Kidney (tissue), 14 donors: ENCODE data around the gene CEP112. TPM values are rescaled to one million over a fixed set of nuclear protein-coding genes. Genes with fewer than 3 reads are reported as not detected.
A peak's percentile ranks its signal among the peaks of the same experiment; 100 is the strongest.

Experiments
- DNase-seq, 5 donors: peaks; one replicate each; pipeline ENCODE4 v3.0.0-alpha.2; 2013 to 2020
- FAIRE-seq: peaks from 2 replicates; lab custom pipeline; 2012; peaks lifted over from hg19 to GRCh38; lab: Jason Lieb, UNC
- H3K27ac ChIP-seq, 2 donors: one replicate each; pipeline ENCODE4 v1.7.0; 2013; ENCODE audit warnings: low read depth in 2 of 2, low read length in 2 of 2, inconsistent platforms in 1 of 2
- H3K27me3 ChIP-seq: one replicate; pipeline ENCODE4 v1.7.1; 2013; ENCODE audit warnings: low read length, inconsistent platforms; ENCODE audit not compliant: control insufficient read depth, insufficient read depth
- H3K36me3 ChIP-seq, 3 donors: one replicate each; pipeline versions ENCODE4 v1.7.0 to v1.7.1; 2013; ENCODE audit warnings: low read length in 3 of 3, control low read depth in 1 of 3, inconsistent platforms in 1 of 3; ENCODE audit not compliant: insufficient read depth in 3 of 3, control insufficient read depth in 2 of 3
- H3K4me1 ChIP-seq, 3 donors: one replicate each; pipeline versions ENCODE4 v1.7.0 to v1.7.1; 2013; ENCODE audit warnings: low read length in 3 of 3, inconsistent platforms in 1 of 3, low read depth in 1 of 3; ENCODE audit not compliant: control insufficient read depth in 2 of 3, insufficient read depth in 2 of 3
- H3K4me3 ChIP-seq, 3 donors: one replicate each; pipeline versions ENCODE4 v1.7.0 to v1.8.1; 2013; ENCODE audit warnings: low read length in 3 of 3, control low read depth in 1 of 3, inconsistent platforms in 1 of 3
- H3K9ac ChIP-seq, 3 donors: one replicate each; pipeline versions ENCODE4 v1.7.0 to v1.7.1; 2013; ENCODE audit warnings: low read length in 3 of 3, control low read depth in 1 of 3, inconsistent platforms in 1 of 3
- H3K9me3 ChIP-seq, 3 donors: one replicate each; pipeline versions ENCODE4 v1.7.0 to v1.7.1; 2013; ENCODE audit warnings: low read length in 3 of 3, control low read depth in 1 of 3, inconsistent platforms in 1 of 3; ENCODE audit not compliant: control insufficient read depth in 2 of 3, insufficient read depth in 1 of 3
- intact Hi-C: fragments of 100-400 bp; cut with DNase I; formaldehyde crosslinking; loops from one replicate; pipeline ENCODE4 v1.11.1; 2022
- polyA plus RNA-seq: library from polyadenylated mRNA; stranded (reverse); fragments of 350-450 nt; fragmentation: Illumina TruSeq; extraction: RNeasy Lipid Tissue Mini Kit (QIAGEN cat#74804); gene quantifications from one replicate; pipeline ENCODE4 v1.2.3, GENCODE V29; 2014; ENCODE audit warnings: low read depth, low replicate concordance; ENCODE audit not compliant: insufficient read depth
- total RNA-seq: library from RNA; stranded (reverse); fragmentation: NEBNext Ultra II Directional; extraction: Animal tissue kit (Norgen Biotek cat#: 25700); gene quantifications from one replicate; pipeline ENCODE4 v1.2.1, GENCODE V29; 2021
- TF ChIP-seq, protein P1 (sequence below): IDR thresholded peaks from 3 replicates; pipeline ENCODE4 v1.5.1; 2012; ENCODE audit warnings: mild to moderate bottlenecking, moderate library complexity, borderline replicate concordance; ENCODE audit not compliant: insufficient read depth; ENCODE audit errors: extremely low read depth
- donor health status: control.
- donor health status: control.
- donor health status: control.
- donor health status: control.
- donor health status: control.
- donor health status: DM: yes; HTN: yes; CAD: no.
- donor health status: Normal renal cell carcinoma (clear cell type).

The CEP112 gene
- total and polyA plus RNA-seq, 2 donors from 2014 or later: 17.0 to 27.4 TPM

DNA sequence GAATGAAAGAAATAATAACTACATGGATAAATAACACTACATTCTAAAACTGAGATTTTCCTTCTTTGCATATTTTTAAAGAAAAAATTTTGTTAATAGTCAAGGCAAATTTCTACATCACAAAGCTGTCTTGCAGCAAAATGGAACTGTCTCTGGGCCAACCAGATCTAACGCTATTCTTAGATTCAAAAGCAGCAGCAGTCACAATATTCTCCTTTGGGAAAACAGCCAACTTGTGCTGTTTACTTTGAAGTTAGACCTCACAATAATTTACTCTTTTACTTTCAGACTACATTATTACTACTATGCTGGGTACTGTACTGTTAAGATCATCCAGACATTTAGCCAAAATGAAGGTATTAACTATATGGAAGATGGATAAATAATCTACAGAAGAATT lies 189.1 kb downstream of the CEP112 start:
- no peak overlapping the region for H3K9ac ChIP-seq
- FAIRE-seq (peak; percentile 13), DNase-seq (peak in 1 of 5 donors; percentile 33)
- H3K4me1 ChIP-seq: no peaks in the 10 kb centered on the region
- no peaks in the 10 kb centered on the region for H3K9me3 ChIP-seq
- no peak overlapping the region for H3K4me3 ChIP-seq
- TF ChIP-seq, protein P1, sequence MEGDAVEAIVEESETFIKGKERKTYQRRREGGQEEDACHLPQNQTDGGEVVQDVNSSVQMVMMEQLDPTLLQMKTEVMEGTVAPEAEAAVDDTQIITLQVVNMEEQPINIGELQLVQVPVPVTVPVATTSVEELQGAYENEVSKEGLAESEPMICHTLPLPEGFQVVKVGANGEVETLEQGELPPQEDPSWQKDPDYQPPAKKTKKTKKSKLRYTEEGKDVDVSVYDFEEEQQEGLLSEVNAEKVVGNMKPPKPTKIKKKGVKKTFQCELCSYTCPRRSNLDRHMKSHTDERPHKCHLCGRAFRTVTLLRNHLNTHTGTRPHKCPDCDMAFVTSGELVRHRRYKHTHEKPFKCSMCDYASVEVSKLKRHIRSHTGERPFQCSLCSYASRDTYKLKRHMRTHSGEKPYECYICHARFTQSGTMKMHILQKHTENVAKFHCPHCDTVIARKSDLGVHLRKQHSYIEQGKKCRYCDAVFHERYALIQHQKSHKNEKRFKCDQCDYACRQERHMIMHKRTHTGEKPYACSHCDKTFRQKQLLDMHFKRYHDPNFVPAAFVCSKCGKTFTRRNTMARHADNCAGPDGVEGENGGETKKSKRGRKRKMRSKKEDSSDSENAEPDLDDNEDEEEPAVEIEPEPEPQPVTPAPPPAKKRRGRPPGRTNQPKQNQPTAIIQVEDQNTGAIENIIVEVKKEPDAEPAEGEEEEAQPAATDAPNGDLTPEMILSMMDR: no peak
- intact Hi-C loops: no loop called here
- no peak overlapping the region for H3K27ac ChIP-seq
- H3K36me3 ChIP-seq: peaks cover 0 to 3% (median 0%) of the 10 kb centered on the region in 3 donors
- no peaks in the 10 kb centered on the region for H3K27me3 ChIP-seq

DNA sequence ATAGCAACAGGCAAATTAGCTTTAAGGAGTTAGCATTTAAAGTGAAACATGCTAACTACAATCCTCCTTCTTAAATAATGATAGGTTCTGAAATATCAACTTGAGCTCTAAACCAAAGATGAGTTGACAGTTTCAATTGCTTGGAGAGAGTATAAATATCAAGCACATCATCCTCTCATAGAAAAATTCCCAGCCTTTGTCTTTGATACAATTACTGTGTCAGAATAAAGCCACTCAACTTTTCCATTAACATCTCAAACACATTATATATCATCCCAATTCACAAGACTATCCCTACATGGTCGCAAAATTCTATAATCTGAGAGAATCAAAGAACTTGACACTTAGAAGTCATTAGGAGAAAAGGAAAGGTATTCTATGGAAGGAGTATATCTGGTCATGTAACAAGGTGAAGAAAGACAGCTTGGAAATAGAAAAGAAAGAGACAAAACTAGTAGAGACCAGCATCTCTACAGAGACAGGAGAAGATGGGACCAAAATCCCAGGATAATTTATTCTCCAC lies 189.8 kb downstream of the CEP112 start:
- intact Hi-C loops: no loop called here
- Histone ChIP-seq H3K9me3 (no peaks in the 10 kb centered on the region), H3K4me1 (no peaks in the 10 kb centered on the region), H3K36me3 (peaks cover 0 to 3% (median 0%) of the 10 kb centered on the region in 3 donors), H3K9ac (no peak overlapping the region), H3K4me3 (no peak overlapping the region), H3K27ac (no peak overlapping the region), H3K27me3 (no peaks in the 10 kb centered on the region)
- TF ChIP-seq, protein P1: no peak
- no peak for DNase-seq
- no peak for FAIRE-seq

DNA sequence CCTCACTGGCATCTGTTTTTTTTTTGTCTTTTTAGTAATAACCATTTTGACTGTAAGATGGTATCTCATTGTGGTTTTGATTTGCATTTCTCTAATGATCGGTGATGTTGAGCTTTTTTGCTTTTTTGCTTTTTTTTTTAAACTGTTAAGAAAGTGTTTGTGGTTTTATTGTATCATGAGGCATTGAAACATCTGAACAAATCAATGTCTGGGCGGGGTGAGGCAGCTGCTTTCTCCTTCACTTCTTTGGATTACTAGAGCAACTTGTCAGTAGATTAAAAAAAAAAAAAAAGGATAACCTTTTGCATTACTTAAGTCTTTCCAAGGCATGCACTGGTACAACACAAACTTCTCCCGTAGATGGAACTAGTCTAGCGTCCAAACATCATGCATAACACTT lies 191.7 kb downstream of the CEP112 start:
- Histone ChIP-seq H3K9ac (no peak overlapping the region), H3K27ac (no peak overlapping the region), H3K27me3 (no peaks in the 10 kb centered on the region), H3K9me3 (no peaks in the 10 kb centered on the region), H3K4me3 (no peak overlapping the region), H3K4me1 (no peaks in the 10 kb centered on the region), H3K36me3 (peaks cover 0 to 3% (median 0%) of the 10 kb centered on the region in 3 donors)
- no peak for DNase-seq
- TF ChIP-seq, protein P1: no peak
- intact Hi-C loops: no loop called here
- FAIRE-seq: no peak

DNA sequence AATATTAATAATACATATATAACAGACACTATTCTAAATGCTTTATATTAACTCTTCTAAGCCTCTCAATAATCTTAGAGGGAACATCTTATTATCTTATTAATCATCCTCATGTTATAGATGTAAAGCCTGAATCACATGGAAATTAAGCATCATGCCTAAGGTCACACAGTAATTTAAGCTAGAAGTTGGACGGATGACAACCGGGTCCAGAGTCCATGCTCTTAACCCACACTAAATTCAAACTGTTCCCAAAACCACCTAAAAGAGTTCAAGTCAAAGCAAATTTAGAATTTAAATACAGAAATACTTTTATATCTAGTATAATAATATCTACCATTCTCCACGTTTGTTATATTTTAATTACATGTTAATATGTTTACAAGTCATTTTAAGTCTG lies 193.3 kb downstream of the CEP112 start:
- no peak for DNase-seq
- H3K4me1 ChIP-seq: no peaks in the 10 kb centered on the region
- intact Hi-C loops: no loop called here
- no peak overlapping the region for H3K9ac ChIP-seq
- no peaks in the 10 kb centered on the region for H3K27me3 ChIP-seq
- no peak overlapping the region for H3K27ac ChIP-seq
- no peak overlapping the region for H3K4me3 ChIP-seq
- peaks cover 0 to 3% (median 0%) of the 10 kb centered on the region in 3 donors for H3K36me3 ChIP-seq
- H3K9me3 ChIP-seq: no peaks in the 10 kb centered on the region
- FAIRE-seq: peak; percentile 3
- TF ChIP-seq, protein P1: no peak
